Skeletal muscle satellite cell (primary cell): ENCODE data around the gene CTSH.
"Not testable (repeated sequence)": the region's sequence is repeated elsewhere in the genome, so short reads cannot be mapped to it uniquely, and the experiment has no call there.

Source experiments
- H3K27me3 ChIP-seq: 2 replicates; pipeline ENCODE4 v1.7.0; 2013; ENCODE audit warnings: low read length; ENCODE audit not compliant: control insufficient read depth, insufficient read depth
- H3K36me3 ChIP-seq: 2 replicates; pipeline ENCODE4 v1.7.0; 2013; ENCODE audit warnings: mild to moderate bottlenecking, control low read depth, low read length; ENCODE audit not compliant: insufficient read depth
- H3K4me1 ChIP-seq: 2 replicates; pipeline ENCODE4 v1.7.0; 2013; ENCODE audit warnings: low read length; ENCODE audit not compliant: control insufficient read depth, insufficient read depth
- H3K4me2 ChIP-seq: 2 replicates; pipeline ENCODE4 v1.7.0; 2013; ENCODE audit warnings: mild to moderate bottlenecking, low read length
- H3K4me3 ChIP-seq: 2 replicates; pipeline ENCODE4 v1.7.0; 2013; ENCODE audit warnings: low read length
- H3K9ac ChIP-seq: 2 replicates; pipeline ENCODE4 v1.7.0; 2013; ENCODE audit warnings: mild to moderate bottlenecking, low read depth, low read length, moderate library complexity
- H3K9me3 ChIP-seq: replicated peaks from 2 replicates; pipeline ENCODE4 v1.7.0; 2013; ENCODE audit warnings: mild to moderate bottlenecking, control low read depth, low read length

Gene CTSH

GRCh38 chr15:78933823-78934654, 10.8 kb downstream of the CTSH start:
- Histone ChIP-seq H3K27me3 (peaks cover 36% of the 10 kb centered on the region), H3K4me3 (no peak overlapping the region), H3K9ac (no peak overlapping the region), H3K4me2 (no peak overlapping the region), H3K9me3 (no peaks in the 10 kb centered on the region), H3K4me1 (peaks cover 12% of the 10 kb centered on the region), H3K36me3 (no peaks in the 10 kb centered on the region)

GRCh38 chr15:78933187-78933822, 11.5 kb downstream of the CTSH start:
- Histone ChIP-seq H3K36me3 (no peaks in the 10 kb centered on the region), H3K4me1 (peaks cover 12% of the 10 kb centered on the region)

GRCh38 chr15:78932258-78932808, 12.5 kb downstream of the CTSH start:
- Histone ChIP-seq H3K4me1 (peaks cover 12% of the 10 kb centered on the region), H3K4me2 (no peak overlapping the region), H3K36me3 (no peaks in the 10 kb centered on the region), H3K9me3 (no peaks in the 10 kb centered on the region), H3K4me3 (no peak overlapping the region), H3K27me3 (peaks cover 33% of the 10 kb centered on the region), H3K9ac (no peak overlapping the region)

More at GRCh38 chr15:78933187-78933822, 11.5 kb downstream of the CTSH start:
- Histone ChIP-seq H3K4me3 (no peak overlapping the region), H3K4me2 (no peak overlapping the region), H3K9me3 (no peaks in the 10 kb centered on the region), H3K27me3 (peaks cover 36% of the 10 kb centered on the region), H3K9ac (no peak overlapping the region)

GRCh38 chr15:78931439-78932257, 13.2 kb downstream of the CTSH start:
- no peak overlapping the region for H3K4me2 ChIP-seq
- no peak overlapping the region for H3K9ac ChIP-seq
- H3K36me3 ChIP-seq = peaks cover 5% of the 10 kb centered on the region
- H3K4me3 ChIP-seq = no peak overlapping the region
- H3K4me1 ChIP-seq = peaks cover 12% of the 10 kb centered on the region
- no peaks in the 10 kb centered on the region for H3K9me3 ChIP-seq
- H3K27me3 ChIP-seq = peaks cover 30% of the 10 kb centered on the region

- H3K4me3 ChIP-seq = no peak overlapping the region
- peak overlapping the region; percentile 26 for H3K4me2 ChIP-seq
- H3K36me3 ChIP-seq = peaks cover 9% of the 10 kb centered on the region
- no peak overlapping the region for H3K9ac ChIP-seq
- H3K9me3 ChIP-seq = no peaks in the 10 kb centered on the region
- H3K27me3 ChIP-seq = peaks cover 30% of the 10 kb centered on the region
- H3K4me1 ChIP-seq = peaks cover 12% of the 10 kb centered on the region
Measured at GRCh38 chr15:78930577-78931388, 14.1 kb downstream of the CTSH start.

GRCh38 chr15:78929536-78930264, 15.1 kb downstream of the CTSH start:
- Histone ChIP-seq H3K27me3 (peaks cover 25% of the 10 kb centered on the region), H3K4me1 (peaks cover 12% of the 10 kb centered on the region), H3K9ac (no peak overlapping the region), H3K36me3 (peaks cover 14% of the 10 kb centered on the region), H3K9me3 (no peaks in the 10 kb centered on the region), H3K4me2 (no peak overlapping the region), H3K4me3 (no peak overlapping the region)

GRCh38 chr15:78928616-78929093, 16.2 kb downstream of the CTSH start:
- Histone ChIP-seq H3K27me3 (peaks cover 21% of the 10 kb centered on the region), H3K36me3 (peaks cover 14% of the 10 kb centered on the region), H3K4me1 (peaks cover 12% of the 10 kb centered on the region), H3K4me2 (no peak overlapping the region), H3K4me3 (no peak overlapping the region), H3K9me3 (no peaks in the 10 kb centered on the region), H3K9ac (no peak overlapping the region)

- not testable (repeated sequence) for H3K4me3 ChIP-seq, H3K9me3 ChIP-seq, H3K4me2 ChIP-seq, H3K9ac ChIP-seq
- Histone ChIP-seq H3K27me3 (peaks cover 17% of the 10 kb centered on the region), H3K4me1 (peaks cover 12% of the 10 kb centered on the region), H3K36me3 (peaks cover 19% of the 10 kb centered on the region)
Measured at GRCh38 chr15:78928176-78928575, 16.7 kb downstream of the CTSH start.

GRCh38 chr15:78927077-78927790, 17.6 kb downstream of the CTSH start:
- peaks cover 12% of the 10 kb centered on the region for H3K4me1 ChIP-seq
- H3K4me2 ChIP-seq = no peak overlapping the region

More at GRCh38 chr15:78927077-78927790, 17.6 kb downstream of the CTSH start:
- Histone ChIP-seq H3K4me3 (no peak overlapping the region), H3K27me3 (peaks cover 8% of the 10 kb centered on the region), H3K36me3 (peaks cover 28% of the 10 kb centered on the region), H3K9me3 (no peaks in the 10 kb centered on the region), H3K9ac (no peak overlapping the region)
